Measurements from ENCODE around the gene ACSF2.

Gene ACSF2

GRCh38 chr17:50459756-50460155 is 33.7 kb downstream of the ACSF2 start:
- no peak overlapping the region for H3K4me3 ChIP-seq (replicated peaks; ENCODE audit: low read depth, low read length)
- no peak for TF ChIP-seq CTCF (IDR thresholded peaks at IDR 0.05; ENCODE audit: low read depth, low read length, missing control alignments)
- DNase-seq (ENCODE audit: extremely low read depth, low read depth), result no peak

- no peak overlapping the region for H3K4me3 ChIP-seq (replicated peaks; ENCODE audit: low read depth, low read length)
- TF ChIP-seq CTCF (IDR thresholded peaks at IDR 0.05; ENCODE audit: low read depth, low read length, missing control alignments), result no peak
- no peak for DNase-seq (ENCODE audit: extremely low read depth, low read depth)
Observed at GRCh38 chr17:50460831-50461526, 35.0 kb downstream of the ACSF2 start.

GRCh38 chr17:50461550-50462132 is 35.6 kb downstream of the ACSF2 start:
- no peak for DNase-seq (ENCODE audit: extremely low read depth, low read depth)
- no peak for TF ChIP-seq CTCF (IDR thresholded peaks at IDR 0.05; ENCODE audit: low read depth, low read length, missing control alignments)
- H3K4me3 ChIP-seq (replicated peaks; ENCODE audit: low read depth, low read length), result no peak overlapping the region

- no peak overlapping the region for H3K4me3 ChIP-seq (replicated peaks; ENCODE audit: low read depth, low read length)
- TF ChIP-seq CTCF (IDR thresholded peaks at IDR 0.05; ENCODE audit: low read depth, low read length, missing control alignments), result no peak
- DNase-seq (ENCODE audit: extremely low read depth, low read depth), result no peak
Observed at GRCh38 chr17:50462446-50462845, 36.4 kb downstream of the ACSF2 start.

GRCh38 chr17:50464121-50464520 is 38.1 kb downstream of the ACSF2 start:
- no peak for TF ChIP-seq CTCF (IDR thresholded peaks at IDR 0.05; ENCODE audit: low read depth, low read length, missing control alignments)
- no peak for DNase-seq (ENCODE audit: extremely low read depth, low read depth)
- H3K4me3 ChIP-seq (replicated peaks; ENCODE audit: low read depth, low read length), result no peak overlapping the region

GRCh38 chr17:50464736-50465135 is 38.7 kb downstream of the ACSF2 start:
- TF ChIP-seq CTCF (IDR thresholded peaks at IDR 0.05; ENCODE audit: low read depth, low read length, missing control alignments), result no peak
- no peak overlapping the region for H3K4me3 ChIP-seq (replicated peaks; ENCODE audit: low read depth, low read length)
- no peak for DNase-seq (ENCODE audit: extremely low read depth, low read depth)

All from HFF-Myc (cell line).